ENCODE results near the gene SMAD2. TPM values are rescaled to one million over a fixed set of nuclear protein-coding genes. Genes with fewer than 3 reads are reported as not detected.

The SMAD2 gene
- total RNA-seq, 1 experiment from 2014 or later, result 124 TPM

DNA sequence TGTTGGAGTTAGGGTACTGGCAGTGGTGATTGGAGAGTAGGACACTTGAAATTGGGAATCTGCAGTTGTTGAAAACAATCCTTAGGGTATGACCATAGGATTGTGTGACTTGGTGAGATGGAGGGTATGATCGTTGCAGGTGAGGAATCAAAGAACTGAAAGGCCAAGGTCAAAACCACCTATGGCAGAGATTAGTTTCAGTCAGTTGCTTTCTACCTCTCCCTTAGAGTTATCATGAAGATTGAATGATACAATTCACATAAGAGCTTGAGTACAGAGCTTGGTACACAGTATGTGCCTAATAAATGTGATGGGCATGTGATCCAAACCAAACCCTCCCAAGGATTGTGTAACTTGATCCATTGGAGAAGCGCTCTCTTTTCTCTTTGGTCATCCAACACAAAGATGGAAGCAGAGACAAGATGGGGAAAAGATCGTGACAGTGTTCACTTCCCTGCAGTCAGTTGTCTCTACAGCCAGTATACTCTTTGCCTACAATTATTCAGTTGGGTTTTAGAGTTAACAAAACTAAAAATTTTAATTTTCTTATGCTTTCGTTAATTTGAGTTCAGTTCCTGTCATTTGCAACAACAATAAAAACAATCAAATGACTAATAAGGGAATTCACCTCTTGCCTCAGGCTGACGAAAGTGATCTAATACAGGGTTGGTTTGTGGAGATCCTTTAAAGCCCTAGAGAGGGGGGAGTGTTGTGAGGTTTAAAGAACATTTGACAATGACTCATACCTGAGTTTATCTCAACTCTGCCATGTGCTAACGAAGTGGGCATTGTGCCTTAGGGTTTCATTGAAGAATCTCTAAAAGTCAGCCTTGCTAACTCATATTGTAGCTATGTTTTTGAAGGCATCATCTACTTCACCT is 14.8 kb upstream of the SMAD2 start:
- ChIA-PET CTCF (no interaction called here), POLR2A (ENCODE audit: low non-redundant PET) (no interaction called here)
- BruUV-seq (replicated peaks), result no TSS peak
- Histone ChIP-seq H3K36me3 (ENCODE audit: insufficient read depth, low read length, poor library complexity, severe bottlenecking) (no peaks in the 10 kb centered on the region), H3K4me3 (ENCODE audit: low read depth, low read length, poor library complexity, severe bottlenecking) (no peak overlapping the region), H3K27ac (ENCODE audit: low read depth, low read length, poor library complexity, severe bottlenecking) (no peak overlapping the region), H3K4me1 (ENCODE audit: insufficient read depth, low read length, poor library complexity, severe bottlenecking) (no peaks in the 10 kb centered on the region), H3K27me3 (replicated peaks; ENCODE audit: insufficient read depth, low read depth, low read length, poor library complexity) (no peaks in the 10 kb centered on the region), H3K9me3 (ENCODE audit: low read depth, low read length, poor library complexity, severe bottlenecking) (no peaks in the 10 kb centered on the region)
- intact Hi-C loops (cut with micrococcal nuclease; ENCODE audit: unreplicated experiment), result no loop called here
- DNase-seq (ENCODE audit: low spot score), result no peak
- TF ChIP-seq, protein P1, sequence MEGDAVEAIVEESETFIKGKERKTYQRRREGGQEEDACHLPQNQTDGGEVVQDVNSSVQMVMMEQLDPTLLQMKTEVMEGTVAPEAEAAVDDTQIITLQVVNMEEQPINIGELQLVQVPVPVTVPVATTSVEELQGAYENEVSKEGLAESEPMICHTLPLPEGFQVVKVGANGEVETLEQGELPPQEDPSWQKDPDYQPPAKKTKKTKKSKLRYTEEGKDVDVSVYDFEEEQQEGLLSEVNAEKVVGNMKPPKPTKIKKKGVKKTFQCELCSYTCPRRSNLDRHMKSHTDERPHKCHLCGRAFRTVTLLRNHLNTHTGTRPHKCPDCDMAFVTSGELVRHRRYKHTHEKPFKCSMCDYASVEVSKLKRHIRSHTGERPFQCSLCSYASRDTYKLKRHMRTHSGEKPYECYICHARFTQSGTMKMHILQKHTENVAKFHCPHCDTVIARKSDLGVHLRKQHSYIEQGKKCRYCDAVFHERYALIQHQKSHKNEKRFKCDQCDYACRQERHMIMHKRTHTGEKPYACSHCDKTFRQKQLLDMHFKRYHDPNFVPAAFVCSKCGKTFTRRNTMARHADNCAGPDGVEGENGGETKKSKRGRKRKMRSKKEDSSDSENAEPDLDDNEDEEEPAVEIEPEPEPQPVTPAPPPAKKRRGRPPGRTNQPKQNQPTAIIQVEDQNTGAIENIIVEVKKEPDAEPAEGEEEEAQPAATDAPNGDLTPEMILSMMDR (conservative IDR thresholded peaks at IDR 0.05; ENCODE audit: low read depth, low read length), result no peak
- TF ChIP-seq EZH2 (IDR thresholded peaks at IDR 0.05; ENCODE audit: borderline replicate concordance, low read depth, low read length, poor library complexity, severe bottlenecking), result no peak

DNA sequence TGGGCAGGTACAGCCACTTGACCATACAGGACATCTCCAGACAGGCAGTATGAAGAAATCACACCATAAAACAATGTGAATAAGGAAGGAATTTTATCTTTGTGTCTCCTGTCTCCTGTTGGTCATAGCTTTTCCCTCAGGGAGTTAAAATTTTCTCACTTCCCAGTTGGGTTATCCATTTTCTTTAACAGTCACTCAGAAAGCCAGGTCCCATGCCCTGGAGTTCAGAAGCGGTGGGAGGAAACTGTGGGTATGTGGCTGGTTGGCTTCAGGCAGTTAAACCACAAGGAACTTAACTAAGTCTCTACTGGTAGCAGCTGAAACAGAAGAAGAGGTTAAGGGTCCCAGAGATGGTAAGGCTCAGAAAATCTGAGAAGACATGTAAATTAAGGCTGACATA is 6.5 kb upstream of the SMAD2 start:
- Histone ChIP-seq H3K27me3 (replicated peaks; ENCODE audit: insufficient read depth, low read depth, low read length, poor library complexity) (no peaks in the 10 kb centered on the region), H3K36me3 (ENCODE audit: insufficient read depth, low read length, poor library complexity, severe bottlenecking) (no peaks in the 10 kb centered on the region), H3K4me3 (ENCODE audit: low read depth, low read length, poor library complexity, severe bottlenecking) (no peak overlapping the region), H3K27ac (ENCODE audit: low read depth, low read length, poor library complexity, severe bottlenecking) (no peak overlapping the region), H3K4me1 (ENCODE audit: insufficient read depth, low read length, poor library complexity, severe bottlenecking) (no peaks in the 10 kb centered on the region), H3K9me3 (ENCODE audit: low read depth, low read length, poor library complexity, severe bottlenecking) (no peaks in the 10 kb centered on the region)
- ChIA-PET CTCF (no interaction called here), POLR2A (ENCODE audit: low non-redundant PET) (no interaction called here)
- no TSS peak for BruUV-seq (replicated peaks)
- no peak for TF ChIP-seq EZH2 (IDR thresholded peaks at IDR 0.05; ENCODE audit: borderline replicate concordance, low read depth, low read length, poor library complexity, severe bottlenecking)
- TF ChIP-seq, protein P1 (conservative IDR thresholded peaks at IDR 0.05; ENCODE audit: low read depth, low read length), result no peak
- intact Hi-C loops (cut with micrococcal nuclease; ENCODE audit: unreplicated experiment), result no loop called here
- no peak for DNase-seq (ENCODE audit: low spot score)

DNA sequence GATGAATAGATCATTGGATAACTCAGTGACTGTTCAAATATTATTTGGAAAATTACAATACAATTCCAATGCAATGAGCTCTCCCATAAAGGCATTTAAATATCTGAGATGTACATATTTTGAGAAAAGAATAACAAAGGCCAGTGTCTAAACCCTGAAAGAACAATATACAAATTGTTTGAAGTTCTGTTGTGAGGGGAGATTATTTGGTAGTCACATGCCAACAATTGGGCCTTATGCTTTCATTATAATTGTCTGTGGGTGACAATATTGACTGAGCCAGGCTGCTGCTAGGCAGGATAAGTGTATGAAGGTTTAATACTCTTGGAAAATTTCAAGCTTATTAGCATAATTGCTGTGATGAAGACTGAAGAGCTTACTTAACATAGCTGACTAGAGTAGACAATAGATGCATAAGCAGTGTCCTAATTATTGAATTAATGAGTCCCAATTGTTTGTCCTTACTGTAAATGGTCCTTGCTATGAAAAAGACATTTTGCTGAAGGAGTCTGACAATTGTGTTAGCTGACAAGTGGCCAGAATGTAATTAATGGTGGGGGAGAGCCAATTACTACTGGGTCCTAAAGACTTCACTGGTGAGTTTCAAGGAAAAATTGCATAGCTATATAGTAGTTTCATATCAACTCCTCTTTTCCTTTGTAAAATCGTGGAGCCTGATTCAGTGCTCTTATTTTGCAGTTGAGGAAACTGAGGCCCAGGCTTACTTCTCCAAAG is 5.0 kb upstream of the SMAD2 start:
- Histone ChIP-seq H3K4me3 (ENCODE audit: low read depth, low read length, poor library complexity, severe bottlenecking) (no peak overlapping the region), H3K27me3 (replicated peaks; ENCODE audit: insufficient read depth, low read depth, low read length, poor library complexity) (no peaks in the 10 kb centered on the region), H3K9me3 (ENCODE audit: low read depth, low read length, poor library complexity, severe bottlenecking) (no peaks in the 10 kb centered on the region), H3K36me3 (ENCODE audit: insufficient read depth, low read length, poor library complexity, severe bottlenecking) (no peaks in the 10 kb centered on the region), H3K27ac (ENCODE audit: low read depth, low read length, poor library complexity, severe bottlenecking) (no peak overlapping the region), H3K4me1 (ENCODE audit: insufficient read depth, low read length, poor library complexity, severe bottlenecking) (no peaks in the 10 kb centered on the region)
- intact Hi-C loops (cut with micrococcal nuclease; ENCODE audit: unreplicated experiment), result no loop called here
- no peak for DNase-seq (ENCODE audit: low spot score)
- ChIA-PET CTCF (no interaction called here), POLR2A (ENCODE audit: low non-redundant PET) (no interaction called here)
- BruUV-seq (replicated peaks), result no TSS peak
- no peak for TF ChIP-seq EZH2 (IDR thresholded peaks at IDR 0.05; ENCODE audit: borderline replicate concordance, low read depth, low read length, poor library complexity, severe bottlenecking)
- TF ChIP-seq, protein P1 (conservative IDR thresholded peaks at IDR 0.05; ENCODE audit: low read depth, low read length), result no peak

Data from A673 (cell line).